SKM-1 (cell line): ENCODE measurements around the gene AGK.

Experiments
- DNase-seq: peaks from one replicate; lab custom pipeline; 2025; ENCODE audit not compliant: unreplicated experiment; lab: John Stamatoyannopoulos, UW

The AGK gene

GRCh38 chr7:141551094-141551781 is at the start of gene AGK:
TSS of gene AGK (plus strand) at chr7:141551410. CDS start at chr7:141555467, 4,057 bp downstream.
- peak; percentile 31 for DNase-seq

- no peak for DNase-seq
Measured at GRCh38 chr7:141501451-141501850, 49.8 kb upstream of the AGK start.

GRCh38 chr7:141511316-141511675 is 39.9 kb upstream of the AGK start:
- DNase-seq: no peak

GRCh38 chr7:141511676-141512396 is 39.4 kb upstream of the AGK start:
- no peak for DNase-seq

- DNase-seq: no peak
Measured at GRCh38 chr7:141512597-141512996, 38.6 kb upstream of the AGK start.

GRCh38 chr7:141513720-141514119 is 37.5 kb upstream of the AGK start:
- no peak for DNase-seq

GRCh38 chr7:141515941-141516340 is 35.3 kb upstream of the AGK start:
- DNase-seq: no peak

- DNase-seq: no peak
Measured at GRCh38 chr7:141519623-141520022, 31.6 kb upstream of the AGK start.

GRCh38 chr7:141522657-141523342 is 28.4 kb upstream of the AGK start:
- DNase-seq: no peak

- DNase-seq: no peak
Measured at GRCh38 chr7:141525973-141526514, 25.2 kb upstream of the AGK start.

GRCh38 chr7:141527076-141527475 is 24.1 kb upstream of the AGK start:
- DNase-seq: no peak

- no peak for DNase-seq
Measured at GRCh38 chr7:141528399-141528798, 22.8 kb upstream of the AGK start.

- peak; percentile 47 for DNase-seq
Measured at GRCh38 chr7:141533149-141533949, 17.9 kb upstream of the AGK start.

- no peak for DNase-seq
Measured at GRCh38 chr7:141534757-141535737, 16.2 kb upstream of the AGK start.

- DNase-seq: no peak
Measured at GRCh38 chr7:141537906-141538305, 13.3 kb upstream of the AGK start.

- no peak for DNase-seq
Measured at GRCh38 chr7:141541375-141541774, 9.8 kb upstream of the AGK start.

GRCh38 chr7:141544831-141545230 is 6.4 kb upstream of the AGK start:
- DNase-seq: no peak

- no peak for DNase-seq
Measured at GRCh38 chr7:141549582-141549981, 1.6 kb upstream of the AGK start.

GRCh38 chr7:141550386-141551093 is 670 bp upstream of the AGK start:
- DNase-seq: no peak
